ENCODE results near the gene SLC39A5. TPM values are rescaled to one million over a fixed set of nuclear protein-coding genes. Genes with fewer than 3 reads are reported as not detected.

The SLC39A5 gene
- total and polyA plus RNA-seq, 8 donors: 108 to 615 (median 263) TPM

DNA sequence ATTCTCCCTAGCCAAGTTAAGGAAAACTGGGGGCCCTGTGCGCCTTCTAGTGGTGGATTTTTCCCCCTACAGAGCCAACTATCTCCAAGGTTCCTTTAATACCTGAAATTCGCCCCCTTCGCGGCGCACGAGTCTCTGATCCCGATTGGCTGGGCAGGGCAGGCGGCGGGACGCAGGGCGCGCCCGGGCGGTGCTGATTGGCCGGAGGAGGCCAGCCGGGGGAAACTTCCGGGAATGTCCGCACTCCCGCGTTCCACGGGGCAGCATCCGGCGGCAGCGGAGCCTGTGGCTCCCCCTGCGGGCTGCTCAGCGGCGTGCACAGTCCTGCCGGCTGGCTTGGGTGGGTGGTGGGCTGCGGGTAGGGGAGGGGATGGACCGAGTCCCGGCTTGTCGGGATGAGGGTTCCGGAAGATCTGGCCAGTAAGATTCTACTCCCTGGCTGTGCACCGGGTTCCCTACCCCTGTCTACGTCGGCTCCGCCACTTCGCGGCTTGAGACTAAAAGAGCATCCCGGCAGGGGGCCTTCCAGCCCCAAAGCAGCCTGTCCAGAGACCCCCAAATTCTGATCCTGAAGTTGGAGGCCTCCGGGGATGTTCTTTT, 5.6 kb upstream of the SLC39A5 start, which contains the start of gene NABP2:
NABP2 (plus strand) TSS at position 241 of the 600 bp plus-strand sequence. CDS start 515 bp downstream, outside the sequence.
- TF ChIP-seq, protein P1, sequence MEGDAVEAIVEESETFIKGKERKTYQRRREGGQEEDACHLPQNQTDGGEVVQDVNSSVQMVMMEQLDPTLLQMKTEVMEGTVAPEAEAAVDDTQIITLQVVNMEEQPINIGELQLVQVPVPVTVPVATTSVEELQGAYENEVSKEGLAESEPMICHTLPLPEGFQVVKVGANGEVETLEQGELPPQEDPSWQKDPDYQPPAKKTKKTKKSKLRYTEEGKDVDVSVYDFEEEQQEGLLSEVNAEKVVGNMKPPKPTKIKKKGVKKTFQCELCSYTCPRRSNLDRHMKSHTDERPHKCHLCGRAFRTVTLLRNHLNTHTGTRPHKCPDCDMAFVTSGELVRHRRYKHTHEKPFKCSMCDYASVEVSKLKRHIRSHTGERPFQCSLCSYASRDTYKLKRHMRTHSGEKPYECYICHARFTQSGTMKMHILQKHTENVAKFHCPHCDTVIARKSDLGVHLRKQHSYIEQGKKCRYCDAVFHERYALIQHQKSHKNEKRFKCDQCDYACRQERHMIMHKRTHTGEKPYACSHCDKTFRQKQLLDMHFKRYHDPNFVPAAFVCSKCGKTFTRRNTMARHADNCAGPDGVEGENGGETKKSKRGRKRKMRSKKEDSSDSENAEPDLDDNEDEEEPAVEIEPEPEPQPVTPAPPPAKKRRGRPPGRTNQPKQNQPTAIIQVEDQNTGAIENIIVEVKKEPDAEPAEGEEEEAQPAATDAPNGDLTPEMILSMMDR (IDR thresholded peaks at IDR 0.05): peak; percentile 68 to 84 (median 73)
- Histone ChIP-seq H3K36me3 (no peaks in the 10 kb centered on the region), H3K4me1 (peaks cover 0 to 28% (median 10%) of the 10 kb centered on the region in 3 donors), H3K4me3 (peak within 1 kb of the TSS; percentile 51 to 76 (median 64)), H3K27me3 (no peaks in the 10 kb centered on the region), H3K27ac (peak within 1 kb of the TSS; percentile 71 to 99 (median 98)), H3K9me3 (no peaks in the 10 kb centered on the region)
- DNase-seq (peak; percentile 97 to 99 (median 98)), ATAC-seq (peak; percentile 81 to 89 (median 84)), FAIRE-seq (peak; percentile 94)
- intact Hi-C loops (cut with DNase I): no loop called here
- 0 to 1% methylated on average over 41 of the region's 41 CpGs for WGBS, 2 donors

DNA sequence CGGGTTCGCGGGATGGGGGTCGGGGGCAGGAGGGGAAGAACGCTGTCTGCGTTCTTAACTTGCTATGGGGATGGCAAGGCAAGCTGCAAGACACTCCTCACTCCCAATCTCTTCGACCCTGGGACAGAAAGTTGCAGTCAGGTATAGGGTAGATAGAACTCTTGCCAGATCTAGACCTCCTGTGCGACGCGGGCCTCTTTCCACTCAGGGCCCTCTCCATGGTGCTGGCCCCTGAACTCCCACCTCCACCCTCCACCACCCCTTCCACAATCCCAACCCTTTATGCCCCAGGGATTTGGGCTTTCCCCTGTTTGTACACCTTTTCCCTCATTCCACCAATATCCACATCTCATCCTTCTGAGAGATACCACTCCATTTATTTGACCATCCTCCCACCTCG, 4.9 kb upstream of the SLC39A5 start:
- TF ChIP-seq, protein P1 (IDR thresholded peaks at IDR 0.05): no peak
- FAIRE-seq (no peak), ATAC-seq (no peak), DNase-seq (no peak)
- intact Hi-C loops (cut with DNase I): no loop called here
- H3K27me3 ChIP-seq: no peaks in the 10 kb centered on the region
- peaks cover 0 to 32% (median 15%) of the 10 kb centered on the region in 3 donors for H3K4me1 ChIP-seq
- H3K36me3 ChIP-seq: no peaks in the 10 kb centered on the region
- WGBS, 2 donors: 29 to 32% methylated on average over 11 of the region's 11 CpGs
- peak overlapping the region; percentile 51 to 76 (median 64) for H3K4me3 ChIP-seq
- no peak overlapping the region for H3K27ac ChIP-seq
- H3K9me3 ChIP-seq: no peaks in the 10 kb centered on the region

DNA sequence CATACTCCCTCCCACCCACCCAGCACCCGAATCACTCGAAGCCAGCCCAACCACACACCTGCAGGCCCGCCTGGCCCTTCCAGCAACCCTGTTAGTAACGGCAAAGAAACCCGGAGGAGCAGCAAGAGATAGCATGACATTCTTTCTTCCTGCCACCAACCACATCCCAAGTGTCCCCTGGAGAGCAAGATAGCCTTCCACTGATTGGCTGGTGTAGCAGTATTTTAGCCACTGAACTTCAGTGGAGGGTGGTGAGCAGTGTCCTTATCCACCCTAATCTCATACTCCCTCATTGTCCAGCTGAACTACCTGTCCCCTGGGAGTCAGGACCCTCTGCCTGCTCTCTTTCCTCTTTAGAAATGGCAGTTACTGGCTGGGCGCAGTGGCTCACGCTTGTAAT, 769 bp upstream of the SLC39A5 start:
- Histone ChIP-seq H3K27me3 (no peaks in the 10 kb centered on the region), H3K27ac (peak overlapping the region in 2 of 4 donors; percentile 5 to 71), H3K36me3 (no peaks in the 10 kb centered on the region), H3K4me1 (peaks cover 0 to 12% (median 9%) of the 10 kb centered on the region in 3 donors), H3K9me3 (no peaks in the 10 kb centered on the region), H3K4me3 (no peak overlapping the region)
- TF ChIP-seq, protein P1 (IDR thresholded peaks at IDR 0.05): no peak
- ATAC-seq: no peak
- intact Hi-C loops (cut with DNase I): no loop called here
- 74 to 81% methylated on average over 7 of the region's 7 CpGs for WGBS, 2 donors
- no peak for DNase-seq
- no peak for FAIRE-seq

DNA sequence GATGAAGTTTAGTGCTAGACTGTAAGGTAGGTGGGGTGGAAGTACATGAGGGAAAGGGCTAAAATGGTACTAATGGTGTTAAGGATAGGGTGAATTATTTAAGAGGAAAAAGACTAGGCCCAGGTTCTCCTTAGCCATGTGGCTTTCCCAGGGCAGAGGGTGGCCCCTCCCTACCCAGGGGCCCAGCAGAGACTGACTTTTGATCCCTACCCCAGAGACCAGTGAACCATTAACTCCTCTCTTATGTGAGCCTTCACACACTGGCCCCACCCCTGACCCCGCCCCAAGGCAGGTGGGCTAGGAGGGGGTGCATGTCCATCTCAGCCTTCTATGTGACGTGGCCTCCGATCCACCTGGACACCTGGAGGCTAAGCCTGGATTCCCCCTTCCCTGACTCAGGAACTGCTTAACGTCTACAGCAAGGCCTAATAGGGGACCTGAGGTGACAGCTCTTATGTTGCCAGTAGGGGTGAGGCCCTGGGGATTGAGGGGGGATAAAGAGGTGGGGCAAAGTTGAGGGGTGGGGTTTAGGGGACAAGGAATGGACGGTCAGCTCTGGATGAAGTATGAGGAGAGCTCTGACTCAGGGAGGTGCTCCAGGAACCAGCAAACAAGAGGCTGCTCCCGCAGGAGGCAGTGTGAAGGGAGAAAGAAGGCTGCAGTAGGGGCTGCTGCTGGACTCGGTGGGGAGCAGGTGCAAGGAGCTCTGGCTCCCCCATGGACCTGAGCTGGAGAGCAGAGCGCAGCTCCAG, 757 bp downstream of the SLC39A5 start:
- ATAC-seq: peak; percentile 86 to 93 (median 91)
- H3K4me1 ChIP-seq: peaks cover 0 to 18% (median 8%) of the 10 kb centered on the region in 3 donors
- H3K27ac ChIP-seq: peak overlapping the region; percentile 66 to 71 (median 70)
- H3K27me3 ChIP-seq: no peaks in the 10 kb centered on the region
- intact Hi-C loops (cut with DNase I): no loop called here
- WGBS, 2 donors: 16 to 20% methylated on average over 8 of the region's 8 CpGs
- no peaks in the 10 kb centered on the region for H3K9me3 ChIP-seq
- no peaks in the 10 kb centered on the region for H3K36me3 ChIP-seq
- peak; percentile 84 to 95 (median 94) for DNase-seq
- H3K4me3 ChIP-seq: peak overlapping the region; percentile 16 to 56 (median 44)
- no peak for FAIRE-seq
- TF ChIP-seq, protein P1 (IDR thresholded peaks at IDR 0.05): no peak
